ENCODE measurements around the gene DDIAS.
"Not testable (repeated sequence)": the region's sequence is repeated elsewhere in the genome, so short reads cannot be mapped to it uniquely, and the experiment has no call there.

DNA sequence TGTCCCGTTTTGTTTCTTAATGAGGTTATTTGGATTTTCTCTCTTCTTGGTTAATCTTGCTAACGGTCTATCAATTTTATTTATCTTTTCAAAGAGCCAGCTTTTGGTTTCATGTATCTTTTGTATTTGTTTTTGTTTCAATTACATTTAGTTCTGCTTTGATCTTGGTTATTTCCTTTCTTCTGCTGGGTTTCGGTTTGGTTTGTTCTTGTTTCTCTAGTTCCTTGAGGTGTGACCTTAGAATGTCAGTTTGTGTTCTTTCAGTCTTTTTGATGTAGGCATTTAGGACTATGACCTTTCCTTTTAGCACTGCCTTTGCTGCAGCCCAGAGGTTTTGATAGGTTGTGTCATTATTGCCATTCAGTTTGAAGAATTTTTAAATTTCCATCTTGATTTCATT, 18.7 kb downstream of the DDIAS start:
- TF ChIP-seq, protein P1, sequence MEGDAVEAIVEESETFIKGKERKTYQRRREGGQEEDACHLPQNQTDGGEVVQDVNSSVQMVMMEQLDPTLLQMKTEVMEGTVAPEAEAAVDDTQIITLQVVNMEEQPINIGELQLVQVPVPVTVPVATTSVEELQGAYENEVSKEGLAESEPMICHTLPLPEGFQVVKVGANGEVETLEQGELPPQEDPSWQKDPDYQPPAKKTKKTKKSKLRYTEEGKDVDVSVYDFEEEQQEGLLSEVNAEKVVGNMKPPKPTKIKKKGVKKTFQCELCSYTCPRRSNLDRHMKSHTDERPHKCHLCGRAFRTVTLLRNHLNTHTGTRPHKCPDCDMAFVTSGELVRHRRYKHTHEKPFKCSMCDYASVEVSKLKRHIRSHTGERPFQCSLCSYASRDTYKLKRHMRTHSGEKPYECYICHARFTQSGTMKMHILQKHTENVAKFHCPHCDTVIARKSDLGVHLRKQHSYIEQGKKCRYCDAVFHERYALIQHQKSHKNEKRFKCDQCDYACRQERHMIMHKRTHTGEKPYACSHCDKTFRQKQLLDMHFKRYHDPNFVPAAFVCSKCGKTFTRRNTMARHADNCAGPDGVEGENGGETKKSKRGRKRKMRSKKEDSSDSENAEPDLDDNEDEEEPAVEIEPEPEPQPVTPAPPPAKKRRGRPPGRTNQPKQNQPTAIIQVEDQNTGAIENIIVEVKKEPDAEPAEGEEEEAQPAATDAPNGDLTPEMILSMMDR (conservative IDR thresholded peaks at IDR 0.05; ENCODE audit: low read length): not testable (repeated sequence)
- not testable (repeated sequence) for TF ChIP-seq EZH2phosphoT487 (IDR thresholded peaks at IDR 0.05; ENCODE audit: borderline replicate concordance)
